Astrocyte of the spinal cord (primary cell): Measurements from ENCODE around the gene KATNAL1.

ENCODE experiments used
- DNase-seq: peaks from one replicate; pipeline ENCODE4 v3.0.0; 2011; ENCODE audit warnings: low read depth, low spot score
- H3K4me3 ChIP-seq: 2 replicates; pipeline ENCODE4 v1.5.1; 2011; ENCODE audit warnings: low read depth, mild to moderate bottlenecking, low read length, moderate library complexity
- CTCF ChIP-seq: IDR thresholded peaks from 2 replicates; pipeline ENCODE4 v1.5.1; 2012; ENCODE audit warnings: low read depth, mild to moderate bottlenecking, low read length, inconsistent platforms
- in situ Hi-C: cut with HindIII; loops from 2 replicates; pipeline ENCODE4 v1.10.0; 2017; ENCODE audit warnings: low sequenced_read_pairs

The KATNAL1 gene

DNA sequence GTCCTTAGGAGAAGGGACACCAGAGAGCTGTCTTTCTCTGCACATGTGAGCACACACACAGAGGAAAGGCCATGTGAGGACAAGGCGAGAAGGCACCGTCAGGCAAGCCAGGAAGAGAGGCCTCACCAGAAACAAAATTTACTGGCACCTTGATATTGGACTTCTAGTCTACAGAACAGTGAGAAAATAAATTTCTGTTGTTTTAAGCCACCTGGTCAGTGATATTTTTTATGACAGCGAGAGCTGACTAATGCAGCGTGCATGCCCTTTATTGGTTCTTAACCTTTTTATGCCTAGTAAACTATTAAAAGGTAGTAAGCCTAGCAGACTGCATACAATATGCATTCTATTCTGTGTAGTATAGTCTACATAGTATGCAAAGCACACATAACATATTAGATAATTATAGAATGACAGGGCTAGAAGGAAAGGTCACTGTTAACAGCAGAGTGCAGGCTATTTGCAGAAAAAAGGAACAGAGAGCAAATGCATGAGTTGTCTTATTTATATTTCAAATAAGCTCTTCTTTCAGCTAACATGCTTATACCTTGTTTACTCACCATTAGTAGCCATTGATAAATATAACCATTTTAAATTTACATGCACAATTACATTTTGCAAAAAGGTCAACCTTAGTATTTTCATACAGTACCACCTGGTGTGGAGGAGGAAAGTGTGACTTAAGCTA lies 25.2 kb upstream of the KATNAL1 start:
- no peak for TF ChIP-seq CTCF
- in situ Hi-C loops: no loop called here
- no peak for DNase-seq
- H3K4me3 ChIP-seq: no peak overlapping the region

DNA sequence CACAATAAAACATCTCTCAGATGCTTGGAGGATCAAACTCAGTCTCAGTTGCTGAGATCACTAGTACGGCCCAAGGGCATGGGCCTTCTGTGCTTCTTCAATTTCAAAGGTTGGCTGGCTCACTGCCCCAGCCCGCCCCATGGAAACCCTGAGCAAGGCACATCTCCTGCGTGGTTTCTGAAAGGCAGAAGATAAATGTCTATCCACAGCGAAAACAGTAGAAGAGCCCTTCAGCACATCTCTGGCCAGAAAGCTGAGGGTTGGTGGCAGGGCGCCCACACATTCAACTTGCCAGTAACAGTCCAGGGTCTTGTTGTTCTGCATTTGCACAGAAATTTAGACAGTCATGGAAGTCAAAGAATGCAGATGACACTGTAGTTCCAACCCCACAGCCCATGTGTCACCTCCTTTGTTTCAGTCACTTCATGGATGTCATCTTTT lies 24.0 kb upstream of the KATNAL1 start:
- no peak for TF ChIP-seq CTCF
- no peak for DNase-seq
- H3K4me3 ChIP-seq: no peak overlapping the region
- in situ Hi-C loops: no loop called here

DNA sequence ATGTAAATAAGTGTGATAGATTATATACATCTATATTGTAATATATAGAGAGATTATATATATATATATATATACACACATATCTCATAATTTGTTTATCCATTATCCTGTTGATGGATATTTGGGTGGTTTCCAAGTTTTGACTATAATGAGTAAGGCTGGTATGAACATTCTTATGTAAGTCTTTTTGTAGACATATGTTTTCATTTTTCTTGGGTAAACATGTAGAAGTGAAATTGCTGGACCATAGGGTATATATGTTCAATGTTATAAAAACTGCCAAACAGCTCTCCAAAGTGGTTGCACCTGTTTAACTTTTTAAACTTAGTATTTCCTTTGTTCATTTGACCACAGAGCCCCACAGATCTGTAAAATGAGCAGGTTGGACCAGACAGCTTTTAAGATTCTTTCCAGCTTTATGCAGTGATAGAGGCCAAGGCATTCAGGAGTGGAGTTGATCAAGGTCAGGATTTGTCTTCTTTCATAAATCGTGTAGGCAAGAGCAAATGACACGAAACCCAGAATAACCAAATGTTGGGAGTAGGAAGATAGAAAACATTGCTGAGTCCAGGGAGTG lies 21.7 kb upstream of the KATNAL1 start:
- H3K4me3 ChIP-seq: no peak overlapping the region
- in situ Hi-C loops: no loop called here
- no peak for TF ChIP-seq CTCF
- no peak for DNase-seq

DNA sequence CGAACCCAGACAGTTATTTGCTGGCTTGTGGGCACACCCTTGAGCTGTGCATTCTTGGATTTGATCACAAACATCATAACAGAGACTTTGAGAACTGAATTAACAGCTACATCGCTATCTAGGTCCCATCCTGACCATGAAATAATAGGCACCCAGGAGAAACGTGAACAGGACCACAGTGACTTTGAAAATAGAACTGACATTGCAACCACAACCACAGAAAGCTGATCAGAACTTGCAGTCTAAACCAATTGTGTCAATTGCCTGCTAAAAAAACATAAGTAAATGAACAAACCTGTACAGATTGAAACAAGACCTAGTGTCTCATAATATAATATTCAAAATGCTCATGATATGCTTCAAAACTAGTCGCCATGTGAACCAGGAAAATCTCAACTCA lies 18.3 kb upstream of the KATNAL1 start:
- H3K4me3 ChIP-seq: no peak overlapping the region
- no peak for TF ChIP-seq CTCF
- DNase-seq: no peak
- in situ Hi-C loops: no loop called here

- H3K4me3 ChIP-seq: no peak overlapping the region
- in situ Hi-C loops: no loop called here
- no peak for TF ChIP-seq CTCF
- no peak for DNase-seq
These were observed 16.2 kb upstream of the KATNAL1 start for GRCh38 chr13:30323524-30323923.

- in situ Hi-C loops: no loop called here
- H3K4me3 ChIP-seq: no peak overlapping the region
- DNase-seq: no peak
- TF ChIP-seq CTCF: no peak
These were observed 15.1 kb upstream of the KATNAL1 start for GRCh38 chr13:30322428-30322827.

- no peak for DNase-seq
- no peak for TF ChIP-seq CTCF
- no peak overlapping the region for H3K4me3 ChIP-seq
- in situ Hi-C loops: no loop called here
These were observed 13.9 kb upstream of the KATNAL1 start for GRCh38 chr13:30321256-30321655.
